A549 (cell line): ENCODE measurements around the gene SORL1.

Source experiments
- BHLHE40 ChIP-seq: IDR thresholded peaks from 2 replicates; pipeline ENCODE4 v1.6.1; 2012; ENCODE audit warnings: low read depth, low read length, inconsistent platforms
- NR3C1 ChIP-seq: fragments of >200 bp; sonication (Bioruptor Twin); formaldehyde crosslinking; IDR thresholded peaks from 3 replicates; pipeline ENCODE4 v1.6.1; 2017
- TF ChIP-seq, protein P1 (sequence below): fragments of >200 bp; sonication (Bioruptor Twin); formaldehyde crosslinking; IDR thresholded peaks from 3 replicates; pipeline ENCODE4 v1.5.1; 2016

DNA sequence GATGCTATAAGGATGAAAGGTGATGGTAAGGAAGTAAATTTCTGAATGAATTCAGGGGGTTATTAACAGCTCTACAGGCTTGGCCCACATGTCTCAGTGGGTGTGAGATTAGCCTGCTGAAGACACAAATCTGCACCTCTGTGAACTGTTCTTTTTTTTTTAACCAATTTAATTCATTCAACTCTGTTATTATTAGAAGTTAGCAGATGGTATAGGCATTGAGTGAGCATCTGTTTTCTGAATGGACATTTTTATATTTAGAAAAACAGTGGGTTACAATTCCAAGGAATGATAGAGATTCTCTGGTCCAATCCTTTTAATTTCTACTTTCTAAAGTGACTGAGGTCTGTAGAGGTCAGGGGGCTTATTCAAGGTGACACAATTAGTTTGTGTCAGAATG, 122.7 kb downstream of the SORL1 start:
- TF ChIP-seq BHLHE40: no peak
- TF ChIP-seq, protein P1, sequence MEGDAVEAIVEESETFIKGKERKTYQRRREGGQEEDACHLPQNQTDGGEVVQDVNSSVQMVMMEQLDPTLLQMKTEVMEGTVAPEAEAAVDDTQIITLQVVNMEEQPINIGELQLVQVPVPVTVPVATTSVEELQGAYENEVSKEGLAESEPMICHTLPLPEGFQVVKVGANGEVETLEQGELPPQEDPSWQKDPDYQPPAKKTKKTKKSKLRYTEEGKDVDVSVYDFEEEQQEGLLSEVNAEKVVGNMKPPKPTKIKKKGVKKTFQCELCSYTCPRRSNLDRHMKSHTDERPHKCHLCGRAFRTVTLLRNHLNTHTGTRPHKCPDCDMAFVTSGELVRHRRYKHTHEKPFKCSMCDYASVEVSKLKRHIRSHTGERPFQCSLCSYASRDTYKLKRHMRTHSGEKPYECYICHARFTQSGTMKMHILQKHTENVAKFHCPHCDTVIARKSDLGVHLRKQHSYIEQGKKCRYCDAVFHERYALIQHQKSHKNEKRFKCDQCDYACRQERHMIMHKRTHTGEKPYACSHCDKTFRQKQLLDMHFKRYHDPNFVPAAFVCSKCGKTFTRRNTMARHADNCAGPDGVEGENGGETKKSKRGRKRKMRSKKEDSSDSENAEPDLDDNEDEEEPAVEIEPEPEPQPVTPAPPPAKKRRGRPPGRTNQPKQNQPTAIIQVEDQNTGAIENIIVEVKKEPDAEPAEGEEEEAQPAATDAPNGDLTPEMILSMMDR: no peak
- TF ChIP-seq NR3C1: no peak
